ENCODE results near the gene RNF167.

GRCh38 chr17:4931963-4932362 is 8.1 kb upstream of the RNF167 start, which contains the start of gene GP1BA:
- no peak for TF ChIP-seq CTCF (IDR thresholded peaks at IDR 0.05)
- no peak for TF ChIP-seq POLR2AphosphoS5 (IDR thresholded peaks at IDR 0.05)
- no peak for TF ChIP-seq POLR2A (IDR thresholded peaks at IDR 0.05)
- no peak for TF ChIP-seq EP300 (IDR thresholded peaks at IDR 0.05)
